ENCODE measurements around the gene XRCC3. TPM values are rescaled to one million over a fixed set of nuclear protein-coding genes. Genes with fewer than 3 reads are reported as not detected.

The XRCC3 gene
- total RNA-seq, 4 donors from 2014 or later = 7.8 to 47.6 (median 23.8) TPM

DNA sequence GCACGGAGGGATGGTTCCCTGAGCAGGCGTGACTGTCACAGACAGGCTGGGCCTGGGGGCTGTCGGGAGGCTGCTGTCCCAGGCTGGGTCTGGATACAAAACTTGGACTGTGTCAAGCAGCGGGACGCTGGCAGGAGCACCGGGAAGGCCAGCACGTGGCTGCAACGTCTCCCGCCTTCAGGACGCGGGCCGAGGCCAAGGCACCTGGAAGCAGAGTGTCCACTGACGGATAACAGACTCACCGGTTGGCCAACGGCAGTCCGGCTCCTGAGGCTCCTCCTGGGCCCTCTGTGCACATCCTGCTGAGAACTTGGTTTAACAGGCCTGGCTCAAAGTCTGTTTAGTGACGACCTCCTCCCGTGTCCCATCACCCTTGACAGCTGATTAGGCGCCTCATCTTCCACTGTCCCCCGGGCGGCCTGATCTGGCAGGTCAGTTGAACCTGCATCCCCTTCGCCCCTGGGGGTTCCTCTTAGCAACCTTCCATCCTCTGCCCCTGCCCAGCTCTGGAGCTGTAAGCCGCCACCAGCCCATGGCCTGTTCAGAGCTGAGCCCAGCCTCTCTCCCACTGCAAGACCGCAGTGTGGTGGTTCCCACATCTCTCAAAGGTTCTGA is 2.5 kb downstream of the XRCC3 start:
- Histone ChIP-seq H3K4me3 (no peak overlapping the region), H3K4me1 (peaks cover 22 to 58% (median 50%) of the 10 kb centered on the region in 4 donors), H3K27ac (peak overlapping the region; percentile 74 to 86 (median 80)), H3K36me3 (no peaks in the 10 kb centered on the region), H3K27me3 (no peaks in the 10 kb centered on the region), H3K9me3 (no peaks in the 10 kb centered on the region)
- intact Hi-C loops (cut with DNase I; ENCODE audit: low total_unique reads) (loop anchor here (10.0 kb wide), 1 partner anchor 138 kb away; no protein-coding TSS in a partner anchor), in situ Hi-C loops (cut with MboI; ENCODE audit: low pct_ligation_motif_present in 1 of 4, low pct_unique_long_range_greater_than_20kb in 1 of 4, low sequenced_read_pairs in 3 of 4) (no loop called here)
- 92% methylated on average over 13 of the region's 24 CpGs; no CpG with 5 or more reads in 1 of the 2 donors for WGBS, 2 donors (ENCODE audit: low coverage in 1 of 2)
- TF ChIP-seq CTCF (IDR thresholded peaks at IDR 0.05) = no peak
- no peak for TF ChIP-seq POLR2AphosphoS5 (IDR thresholded peaks at IDR 0.05)
- no peak for TF ChIP-seq POLR2A (IDR thresholded peaks at IDR 0.05)
- TF ChIP-seq EP300 (IDR thresholded peaks at IDR 0.05; ENCODE audit: low read depth) = no peak
- no peak for DNase-seq

DNA sequence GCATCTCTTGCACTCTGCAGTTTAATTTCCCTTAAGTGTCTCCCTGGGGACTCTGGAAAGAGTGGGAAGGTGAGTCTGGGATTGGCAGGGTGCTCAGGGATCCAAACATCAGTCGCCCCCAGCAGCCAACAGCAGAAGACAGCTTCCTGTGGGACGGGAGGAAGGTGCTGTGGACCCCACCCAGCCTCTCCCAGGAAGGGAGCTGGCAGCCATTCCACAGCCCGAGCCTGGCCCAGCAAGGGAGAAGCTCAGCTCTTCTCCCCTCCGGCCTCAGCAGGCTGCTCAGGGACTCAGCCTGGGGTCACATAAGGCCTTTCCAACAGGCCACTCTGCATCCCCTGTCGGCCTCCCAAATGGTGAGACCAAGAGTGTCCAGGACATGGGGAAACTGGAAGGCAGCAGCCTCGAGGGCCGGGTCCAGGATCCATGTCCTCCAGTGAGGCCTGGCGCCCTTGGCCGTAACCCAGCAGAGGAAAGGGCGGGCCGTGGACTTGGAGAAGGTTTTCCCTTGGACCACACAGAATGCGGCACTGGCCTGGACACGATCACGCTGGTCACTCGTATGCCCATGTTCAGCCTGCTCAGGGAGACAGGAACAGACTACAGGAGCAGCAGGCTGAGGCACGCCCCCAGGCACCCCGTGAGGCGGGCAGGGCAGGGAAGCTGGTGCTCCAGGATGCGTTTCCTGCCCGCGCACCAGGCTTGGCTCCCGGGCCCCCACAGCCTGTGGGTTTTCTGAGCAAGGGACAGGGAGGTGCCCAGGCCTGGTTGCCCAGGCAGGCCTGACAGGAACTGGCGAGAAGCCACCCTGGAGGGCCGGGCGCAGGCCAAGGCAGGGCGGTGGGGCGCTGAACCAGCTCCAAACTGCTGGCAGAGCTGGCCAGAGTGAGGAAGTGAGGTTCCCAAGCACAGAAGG is 3.5 kb downstream of the XRCC3 start:
- WGBS, 2 donors (ENCODE audit: low coverage in 1 of 2) = 37% methylated on average over 26 of the region's 27 CpGs; no CpG with 5 or more reads in 1 of the 2 donors
- Histone ChIP-seq H3K36me3 (no peaks in the 10 kb centered on the region), H3K27me3 (no peaks in the 10 kb centered on the region), H3K4me3 (no peak overlapping the region), H3K27ac (peak overlapping the region; percentile 74 to 86 (median 80)), H3K4me1 (peaks cover 22 to 51% (median 45%) of the 10 kb centered on the region in 4 donors), H3K9me3 (no peaks in the 10 kb centered on the region)
- in situ Hi-C loops (cut with MboI; ENCODE audit: low pct_ligation_motif_present in 1 of 4, low pct_unique_long_range_greater_than_20kb in 1 of 4, low sequenced_read_pairs in 3 of 4) (no loop called here), intact Hi-C loops (cut with DNase I; ENCODE audit: low total_unique reads) (loop anchor here (10.0 kb wide), 1 partner anchor 137 kb away; no protein-coding TSS in a partner anchor)
- peak; percentile 28 for TF ChIP-seq POLR2A (IDR thresholded peaks at IDR 0.05)
- TF ChIP-seq CTCF (IDR thresholded peaks at IDR 0.05) = no peak
- peak in 2 of 3 donors; percentile 14 to 22 for TF ChIP-seq POLR2AphosphoS5 (IDR thresholded peaks at IDR 0.05)
- TF ChIP-seq EP300 (IDR thresholded peaks at IDR 0.05; ENCODE audit: low read depth) = no peak
- peak; percentile 77 for DNase-seq

DNA sequence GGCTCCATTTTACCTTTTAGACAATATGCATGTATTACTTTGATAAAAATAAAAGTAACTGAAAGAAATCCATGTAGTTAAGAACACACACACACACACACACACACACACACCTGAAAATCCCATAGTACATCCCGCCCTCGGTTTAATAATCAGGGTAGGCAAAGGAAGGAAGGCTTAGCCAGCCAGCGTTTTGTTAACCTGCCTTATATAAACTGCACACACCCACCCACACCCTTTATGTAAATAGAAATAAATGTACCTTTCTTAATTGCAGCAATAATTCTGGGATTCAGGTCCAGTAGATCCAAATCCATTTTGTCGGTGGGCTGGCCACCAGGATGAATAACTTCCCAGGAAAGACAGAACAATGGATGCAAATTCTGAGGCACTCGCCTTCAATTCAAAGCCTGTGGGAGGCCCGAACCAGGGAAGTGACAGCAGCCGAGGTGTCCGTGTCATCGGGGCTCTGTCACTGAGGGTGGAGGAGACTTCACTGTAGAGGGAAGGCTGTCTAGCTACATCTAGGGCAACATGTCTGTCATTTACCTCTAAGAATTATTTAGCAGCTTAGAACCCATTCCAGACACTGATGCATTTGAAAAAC is 4.4 kb downstream of the XRCC3 start:
- no peaks in the 10 kb centered on the region for H3K27me3 ChIP-seq
- intact Hi-C loops (cut with DNase I; ENCODE audit: low total_unique reads) (loop anchor here (10.0 kb wide), 1 partner anchor 136 kb away; no protein-coding TSS in a partner anchor), in situ Hi-C loops (cut with MboI; ENCODE audit: low pct_ligation_motif_present in 1 of 4, low pct_unique_long_range_greater_than_20kb in 1 of 4, low sequenced_read_pairs in 3 of 4) (no loop called here)
- 27 to 38% methylated on average over 3 to 9 of the region's 9 CpGs for WGBS, 2 donors (ENCODE audit: low coverage in 1 of 2)
- H3K4me1 ChIP-seq = peaks cover 22 to 47% (median 40%) of the 10 kb centered on the region in 4 donors
- DNase-seq = peak; percentile 56
- H3K36me3 ChIP-seq = no peaks in the 10 kb centered on the region
- H3K9me3 ChIP-seq = no peaks in the 10 kb centered on the region
- no peak overlapping the region for H3K4me3 ChIP-seq
- TF ChIP-seq POLR2AphosphoS5 (IDR thresholded peaks at IDR 0.05) = no peak
- peak overlapping the region; percentile 74 to 86 (median 80) for H3K27ac ChIP-seq

GRCh38 chr14:103709814-103710213 is 5.4 kb downstream of the XRCC3 start:
- no peak overlapping the region for H3K4me3 ChIP-seq
- in situ Hi-C loops (cut with MboI; ENCODE audit: low pct_ligation_motif_present in 1 of 4, low pct_unique_long_range_greater_than_20kb in 1 of 4, low sequenced_read_pairs in 3 of 4) (no loop called here), intact Hi-C loops (cut with DNase I; ENCODE audit: low total_unique reads) (loop anchor here (10.0 kb wide), 1 partner anchor 135 kb away; no protein-coding TSS in a partner anchor)
- H3K27ac ChIP-seq = peak overlapping the region in 2 of 4 donors; percentile 83 to 86
- no peaks in the 10 kb centered on the region for H3K36me3 ChIP-seq
- H3K9me3 ChIP-seq = no peaks in the 10 kb centered on the region
- TF ChIP-seq POLR2AphosphoS5 (IDR thresholded peaks at IDR 0.05) (no peak), CTCF (IDR thresholded peaks at IDR 0.05) (no peak), EP300 (IDR thresholded peaks at IDR 0.05; ENCODE audit: low read depth) (no peak), POLR2A (IDR thresholded peaks at IDR 0.05) (no peak)
- H3K4me1 ChIP-seq = peaks cover 22 to 44% (median 37%) of the 10 kb centered on the region in 4 donors
- no peak for DNase-seq
- no peaks in the 10 kb centered on the region for H3K27me3 ChIP-seq
- 89% methylated on average over 15 of the region's 15 CpGs; no CpG with 5 or more reads in 1 of the 2 donors for WGBS, 2 donors (ENCODE audit: low coverage in 1 of 2)

Measured in transverse colon (tissue), 4 donors.